ENCODE data around the gene TBCC. TPM values are rescaled to one million over a fixed set of nuclear protein-coding genes. Genes with fewer than 3 reads are reported as not detected.
A peak's percentile ranks its signal among the peaks of the same experiment; 100 is the strongest.

The TBCC gene
- total and polyA plus RNA-seq, 10 of the 15 experiments (the other 5 are each of a cell fraction or from before 2014, with no cell fraction given): 2.5 to 41.9 (median 20.3) TPM

DNA sequence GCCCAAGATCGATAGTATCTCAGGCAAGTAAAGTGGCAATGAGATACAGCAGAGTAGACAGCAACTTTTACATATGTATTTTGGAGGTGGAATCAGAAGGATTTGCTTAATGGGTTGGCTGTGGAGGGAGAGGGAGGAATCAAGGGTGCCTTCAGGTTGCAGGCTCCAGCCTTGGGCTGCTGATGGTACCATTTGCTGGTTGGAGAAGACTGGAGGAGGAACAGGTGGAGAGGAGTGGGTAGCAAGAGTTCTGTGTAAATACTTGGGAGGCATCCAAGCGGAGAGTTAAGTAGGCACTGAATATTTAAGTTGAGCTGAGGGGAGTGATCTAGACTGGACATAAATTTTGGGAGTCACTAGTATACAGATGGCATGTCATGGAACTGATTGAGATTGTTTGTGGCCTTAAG lies 41.2 kb upstream of the TBCC start:
- TF ChIP-seq TAF1 (IDR thresholded peaks at IDR 0.05; ENCODE audit: borderline replicate concordance, low read depth, low read length): no peak
- POLR2A ChIA-PET: interaction anchor here (0.7 to 4.7 kb wide), 5 partner anchors 12 to 40 kb away, joined by 3 to 43 read pairs (median 5); partner anchors contain the start of gene TBCC
- no peak for ATAC-seq
- H3K4me2 ChIP-seq (ENCODE audit: control insufficient read depth, insufficient read depth): peak overlapping the region; percentile 41
- SMC1A ChIA-PET (ENCODE audit: uncharacterized antibody, unreplicated experiment): interaction anchor here (0.9 to 7.7 kb wide), 4 partner anchors 15 to 215 kb away, joined by 3 to 62 read pairs (median 6); no protein-coding TSS in a partner anchor
- H3K9me3 ChIP-seq (replicated peaks; ENCODE audit: control insufficient read depth, insufficient read depth, low read length): no peaks in the 10 kb centered on the region
- RAD21 ChIA-PET (ENCODE audit: unreplicated experiment): interaction anchor here (0.6 to 2.9 kb wide), 5 partner anchors 12 to 61 kb away, joined by 3 to 14 read pairs (median 4); partner anchors contain the start of gene TBCC
- CTCF ChIA-PET: interaction anchor here (1.2 kb wide), 1 partner anchor 17 kb away, joined by 3 read pairs; no protein-coding TSS in a partner anchor
- no peaks in the 10 kb centered on the region for H4K20me1 ChIP-seq (ENCODE audit: control insufficient read depth, insufficient read depth)
- H3K4me1 ChIP-seq (ENCODE audit: control insufficient read depth, insufficient read depth, low read length): peaks cover 27% of the 10 kb centered on the region
- no peak overlapping the region for H3K9ac ChIP-seq (ENCODE audit: control insufficient read depth, insufficient read depth, low read length)
- 75% methylated on average over 2 of the region's 2 CpGs for WGBS (ENCODE audit: insufficient coverage, insufficient replicate concordance, low lambda C conversion rate, missing lambda C conversion rate)
- BruUV-seq (replicated peaks): no TSS peak
- H3K27me3 ChIP-seq (replicated peaks in 1 of 2; ENCODE audit: control insufficient read depth in 2 of 2, insufficient read depth in 2 of 2, low read length in 1 of 2): no peaks in the 10 kb centered on the region
- DNase-seq (ENCODE audit: low read depth, low spot score): no peak
- H3K79me2 ChIP-seq (ENCODE audit: control insufficient read depth, insufficient read depth, low read length): peaks cover 90% of the 10 kb centered on the region
- peak overlapping the region; percentile 32; the same call in 1 of the 2 replicates for H3K27ac ChIP-seq (ENCODE audit: control insufficient read depth, insufficient read depth)
- no peak for FAIRE-seq
- intact Hi-C loops (cut with micrococcal nuclease; ENCODE audit: unreplicated experiment): loop anchor here (10.0 kb wide), 1 partner anchor 388 kb away; the partner anchor contains the start of gene SRF
- H3K36me3 ChIP-seq (ENCODE audit: control insufficient read depth in 2 of 2, insufficient read depth in 2 of 2, low read length in 1 of 2): peaks cover 0 to 5% of the 10 kb centered on the region in 2 experiments; a peak in 2 of 4 replicates
- H2AFZ ChIP-seq (ENCODE audit: control insufficient read depth, low read depth, low read length): no peak overlapping the region
- in situ Hi-C loops (cut with MboI): no loop called here
- 0 out of 2 replicates have a peak overlapping the region, but pooled peaks have one; percentile 29 for H3K4me3 ChIP-seq

DNA sequence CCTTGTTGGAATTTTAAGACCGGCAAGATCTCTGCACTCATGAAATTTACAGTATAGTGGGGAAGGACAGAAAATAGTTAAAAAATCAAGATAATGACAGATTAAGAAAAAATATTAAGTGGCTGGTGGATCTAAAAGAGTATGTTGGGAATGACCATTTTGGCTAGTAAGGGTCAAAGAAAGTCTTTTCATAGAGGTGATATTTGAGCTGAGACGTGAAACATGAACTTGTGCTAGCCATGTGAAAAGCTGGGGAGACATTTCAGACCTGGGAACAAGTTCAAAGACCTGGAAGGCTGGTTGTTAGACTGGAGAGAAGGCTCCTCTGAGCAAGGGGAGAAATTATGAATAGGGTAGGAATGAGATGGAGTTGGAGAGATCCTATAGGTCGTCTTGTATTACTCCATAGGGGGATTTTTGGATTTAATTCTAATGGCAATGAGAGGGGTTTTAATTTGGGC lies 40.7 kb upstream of the TBCC start:
- no peaks in the 10 kb centered on the region for H3K27me3 ChIP-seq (replicated peaks in 1 of 2; ENCODE audit: control insufficient read depth in 2 of 2, insufficient read depth in 2 of 2, low read length in 1 of 2)
- no peak for DNase-seq (ENCODE audit: low read depth, low spot score)
- WGBS (ENCODE audit: insufficient coverage, insufficient replicate concordance, low lambda C conversion rate, missing lambda C conversion rate): 96% methylated on average over 3 of the region's 3 CpGs
- no peaks in the 10 kb centered on the region for H3K9me3 ChIP-seq (replicated peaks; ENCODE audit: control insufficient read depth, insufficient read depth, low read length)
- peaks cover 27% of the 10 kb centered on the region for H3K4me1 ChIP-seq (ENCODE audit: control insufficient read depth, insufficient read depth, low read length)
- no peak for FAIRE-seq
- RAD21 ChIA-PET (ENCODE audit: unreplicated experiment): interaction anchor here (1.0 to 2.9 kb wide), 4 partner anchors 11 to 61 kb away, joined by 3 to 14 read pairs (median 6); partner anchors contain the start of gene TBCC
- H3K27ac ChIP-seq (ENCODE audit: control insufficient read depth, insufficient read depth): no peak overlapping the region; the same call in 1 of the 2 replicates
- no peak for ATAC-seq
- no TSS peak for BruUV-seq (replicated peaks)
- CTCF ChIA-PET: interaction anchor here (1.2 kb wide), 1 partner anchor 16 kb away, joined by 3 read pairs; no protein-coding TSS in a partner anchor
- peaks cover 0 to 1% of the 10 kb centered on the region in 2 experiments; a peak in 2 of 4 replicates for H3K36me3 ChIP-seq (ENCODE audit: control insufficient read depth in 2 of 2, insufficient read depth in 2 of 2, low read length in 1 of 2)
- intact Hi-C loops (cut with micrococcal nuclease; ENCODE audit: unreplicated experiment): loop anchor here (10.0 kb wide), 1 partner anchor 388 kb away; the partner anchor contains the start of gene SRF
- SMC1A ChIA-PET (ENCODE audit: uncharacterized antibody, unreplicated experiment): interaction anchor here (0.6 to 7.7 kb wide), 4 partner anchors 14 to 42 kb away, joined by 3 to 62 read pairs (median 6); no protein-coding TSS in a partner anchor
- H3K4me2 ChIP-seq (ENCODE audit: control insufficient read depth, insufficient read depth): 0 out of 2 replicates have a peak overlapping the region, but pooled peaks have one; percentile 47
- POLR2A ChIA-PET: interaction anchor here (1.1 to 4.7 kb wide), 3 partner anchors 11 to 39 kb away, joined by 5 to 43 read pairs (median 28); partner anchors contain the start of gene TBCC
- H2AFZ ChIP-seq (ENCODE audit: control insufficient read depth, low read depth, low read length): no peak overlapping the region
- no peaks in the 10 kb centered on the region for H4K20me1 ChIP-seq (ENCODE audit: control insufficient read depth, insufficient read depth)
- H3K79me2 ChIP-seq (ENCODE audit: control insufficient read depth, insufficient read depth, low read length): peaks cover 89% of the 10 kb centered on the region
- in situ Hi-C loops (cut with MboI): no loop called here
- peak overlapping the region; percentile 29; the same call in 1 of the 2 replicates for H3K4me3 ChIP-seq
- H3K9ac ChIP-seq (ENCODE audit: control insufficient read depth, insufficient read depth, low read length): no peak overlapping the region
- TF ChIP-seq SMAD1 (IDR thresholded peaks at IDR 0.05; ENCODE audit: low read depth, partially characterized antibody) (no peak), WRNIP1 (IDR thresholded peaks at IDR 0.05; ENCODE audit: borderline replicate concordance, low read depth, low read length) (no peak), NRF1 (conservative IDR thresholded peaks at IDR 0.05; ENCODE audit: low read depth, low read length) (no peak), ZNF207 (IDR thresholded peaks at IDR 0.05; ENCODE audit: borderline replicate concordance) (no peak), RFX5 (IDR thresholded peaks at IDR 0.05; ENCODE audit: low read depth, low read length) (no peak)
- TF ChIP-seq, protein P1, sequence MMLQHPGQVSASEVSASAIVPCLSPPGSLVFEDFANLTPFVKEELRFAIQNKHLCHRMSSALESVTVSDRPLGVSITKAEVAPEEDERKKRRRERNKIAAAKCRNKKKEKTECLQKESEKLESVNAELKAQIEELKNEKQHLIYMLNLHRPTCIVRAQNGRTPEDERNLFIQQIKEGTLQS (IDR thresholded peaks at IDR 0.05; ENCODE audit: borderline replicate concordance, extremely low read depth, low read depth, low read length): no peak
- TF ChIP-seq, protein P2, sequence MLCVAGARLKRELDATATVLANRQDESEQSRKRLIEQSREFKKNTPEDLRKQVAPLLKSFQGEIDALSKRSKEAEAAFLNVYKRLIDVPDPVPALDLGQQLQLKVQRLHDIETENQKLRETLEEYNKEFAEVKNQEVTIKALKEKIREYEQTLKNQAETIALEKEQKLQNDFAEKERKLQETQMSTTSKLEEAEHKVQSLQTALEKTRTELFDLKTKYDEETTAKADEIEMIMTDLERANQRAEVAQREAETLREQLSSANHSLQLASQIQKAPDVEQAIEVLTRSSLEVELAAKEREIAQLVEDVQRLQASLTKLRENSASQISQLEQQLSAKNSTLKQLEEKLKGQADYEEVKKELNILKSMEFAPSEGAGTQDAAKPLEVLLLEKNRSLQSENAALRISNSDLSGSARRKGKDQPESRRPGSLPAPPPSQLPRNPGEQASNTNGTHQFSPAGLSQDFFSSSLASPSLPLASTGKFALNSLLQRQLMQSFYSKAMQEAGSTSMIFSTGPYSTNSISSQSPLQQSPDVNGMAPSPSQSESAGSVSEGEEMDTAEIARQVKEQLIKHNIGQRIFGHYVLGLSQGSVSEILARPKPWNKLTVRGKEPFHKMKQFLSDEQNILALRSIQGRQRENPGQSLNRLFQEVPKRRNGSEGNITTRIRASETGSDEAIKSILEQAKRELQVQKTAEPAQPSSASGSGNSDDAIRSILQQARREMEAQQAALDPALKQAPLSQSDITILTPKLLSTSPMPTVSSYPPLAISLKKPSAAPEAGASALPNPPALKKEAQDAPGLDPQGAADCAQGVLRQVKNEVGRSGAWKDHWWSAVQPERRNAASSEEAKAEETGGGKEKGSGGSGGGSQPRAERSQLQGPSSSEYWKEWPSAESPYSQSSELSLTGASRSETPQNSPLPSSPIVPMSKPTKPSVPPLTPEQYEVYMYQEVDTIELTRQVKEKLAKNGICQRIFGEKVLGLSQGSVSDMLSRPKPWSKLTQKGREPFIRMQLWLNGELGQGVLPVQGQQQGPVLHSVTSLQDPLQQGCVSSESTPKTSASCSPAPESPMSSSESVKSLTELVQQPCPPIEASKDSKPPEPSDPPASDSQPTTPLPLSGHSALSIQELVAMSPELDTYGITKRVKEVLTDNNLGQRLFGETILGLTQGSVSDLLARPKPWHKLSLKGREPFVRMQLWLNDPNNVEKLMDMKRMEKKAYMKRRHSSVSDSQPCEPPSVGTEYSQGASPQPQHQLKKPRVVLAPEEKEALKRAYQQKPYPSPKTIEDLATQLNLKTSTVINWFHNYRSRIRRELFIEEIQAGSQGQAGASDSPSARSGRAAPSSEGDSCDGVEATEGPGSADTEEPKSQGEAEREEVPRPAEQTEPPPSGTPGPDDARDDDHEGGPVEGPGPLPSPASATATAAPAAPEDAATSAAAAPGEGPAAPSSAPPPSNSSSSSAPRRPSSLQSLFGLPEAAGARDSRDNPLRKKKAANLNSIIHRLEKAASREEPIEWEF (IDR thresholded peaks at IDR 0.05; ENCODE audit: insufficient replicate concordance, low read depth, low read length): no peak
